Measurements from ENCODE around the gene GMCL2.

Gene GMCL2

DNA sequence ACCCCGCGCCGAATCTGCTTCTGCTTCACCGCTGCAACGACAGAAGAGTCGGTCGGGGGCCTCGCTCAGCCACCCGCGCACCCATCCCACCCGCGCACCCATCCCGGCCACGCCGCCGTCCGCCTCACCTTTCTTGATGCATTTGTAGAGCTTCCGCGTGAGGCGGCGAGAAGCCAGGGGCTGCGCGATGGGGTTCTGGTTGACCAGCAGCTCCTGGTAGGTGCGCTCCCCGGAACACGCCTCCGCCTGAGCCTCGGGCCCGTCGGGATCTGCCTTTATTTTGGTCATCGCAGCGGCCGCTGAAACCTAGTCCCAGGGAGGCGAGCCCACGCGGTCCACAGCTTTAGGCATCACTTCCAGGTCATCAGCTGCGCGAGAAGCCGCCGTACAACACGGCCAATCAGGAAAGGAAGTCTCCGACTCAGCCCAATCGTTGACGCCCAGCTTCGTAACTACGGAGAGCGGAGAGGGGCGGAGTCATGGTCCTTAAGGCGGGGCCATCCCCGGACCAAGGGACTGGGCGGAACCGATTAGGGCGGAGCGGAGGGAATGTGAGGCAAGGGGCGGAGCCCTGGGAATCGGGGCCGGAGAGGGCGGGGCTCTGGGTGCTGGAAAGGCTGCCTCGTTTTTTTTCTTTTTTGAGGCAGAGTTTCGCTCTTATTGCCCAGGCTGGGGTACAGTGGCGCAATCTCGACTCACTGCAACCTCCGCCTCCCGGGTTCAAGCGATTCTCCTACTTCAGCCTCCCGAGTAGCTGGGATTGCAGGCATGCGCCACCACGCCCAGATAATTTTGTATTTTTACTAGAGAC is 33.4 kb downstream of the GMCL2 start, which contains the start of gene NHP2:
TSS of gene NHP2 (minus strand) at position 356 of the 811 bp plus-strand sequence. CDS start at position 288, 68 bp downstream.
- Histone ChIP-seq H3K9me3 (ENCODE audit: insufficient read depth, low read length, severe bottlenecking) (no peaks in the 10 kb centered on the region), H2AFZ (ENCODE audit: low read depth, low read length) (peak within 1 kb of the TSS; percentile 72), H3K4me1 (ENCODE audit: insufficient read depth, low read length) (peaks cover 34% of the 10 kb centered on the region), H3K79me2 (ENCODE audit: insufficient read depth, low read length) (peaks cover 20% of the 10 kb centered on the region), H3K36me3 (ENCODE audit: insufficient read depth, low read length) (peaks cover 41% of the 10 kb centered on the region), H3K9ac (ENCODE audit: low read depth, low read length) (peak within 1 kb of the TSS; percentile 67), H3K4me3 (ENCODE audit: low read depth in 1 of 2, low read length in 2 of 2) (peak within 1 kb of the TSS; percentile 86 to 95), H4K20me1 (ENCODE audit: insufficient read depth, low read length) (peaks cover 22% of the 10 kb centered on the region; the same call in 1 of the 2 replicates), H3K27me3 (ENCODE audit: insufficient read depth, low read length, poor library complexity) (no peaks in the 10 kb centered on the region), H3K27ac (ENCODE audit: low read length) (peak within 1 kb of the TSS; percentile 47), H3K4me2 (ENCODE audit: insufficient read depth, low read length) (peak within 1 kb of the TSS; percentile 98)
- no peak for TF ChIP-seq EZH2 (IDR thresholded peaks at IDR 0.05; ENCODE audit: borderline replicate concordance, low read depth, low read length, severe bottlenecking)
- DNase-seq (peak; percentile 99), ATAC-seq (ENCODE audit: insufficient read depth, low read depth) (peak; percentile 95)

GRCh38 chr5:178152491-178153444 is 34.4 kb downstream of the GMCL2 start:
- Histone ChIP-seq H3K4me1 (ENCODE audit: insufficient read depth, low read length) (peaks cover 34% of the 10 kb centered on the region), H3K9ac (ENCODE audit: low read depth, low read length) (peak overlapping the region; percentile 67), H3K9me3 (ENCODE audit: insufficient read depth, low read length, severe bottlenecking) (no peaks in the 10 kb centered on the region), H3K27me3 (ENCODE audit: insufficient read depth, low read length, poor library complexity) (no peaks in the 10 kb centered on the region), H3K4me2 (ENCODE audit: insufficient read depth, low read length) (peak overlapping the region; percentile 98), H3K36me3 (ENCODE audit: insufficient read depth, low read length) (peaks cover 51% of the 10 kb centered on the region), H4K20me1 (ENCODE audit: insufficient read depth, low read length) (peaks cover 26% of the 10 kb centered on the region; the same call in 1 of the 2 replicates), H3K27ac (ENCODE audit: low read length) (peak overlapping the region; percentile 47), H3K4me3 (ENCODE audit: low read depth in 1 of 2, low read length in 2 of 2) (peak overlapping the region; percentile 86 to 95), H2AFZ (ENCODE audit: low read depth, low read length) (peak overlapping the region; percentile 72), H3K79me2 (ENCODE audit: insufficient read depth, low read length) (peaks cover 20% of the 10 kb centered on the region)
- ATAC-seq (ENCODE audit: insufficient read depth, low read depth) (no peak), DNase-seq (no peak)
- TF ChIP-seq CTCF (IDR thresholded peaks at IDR 0.05; ENCODE audit: borderline replicate concordance, extremely low read depth, low read length, poor library complexity, severe bottlenecking) = no peak
- TF ChIP-seq EZH2 (IDR thresholded peaks at IDR 0.05; ENCODE audit: borderline replicate concordance, low read depth, low read length, severe bottlenecking) = no peak

GRCh38 chr5:178150977-178151734 is 36.0 kb downstream of the GMCL2 start:
- Histone ChIP-seq H3K27ac (ENCODE audit: low read length) (no peak overlapping the region), H3K4me1 (ENCODE audit: insufficient read depth, low read length) (peaks cover 34% of the 10 kb centered on the region), H3K27me3 (ENCODE audit: insufficient read depth, low read length, poor library complexity) (no peaks in the 10 kb centered on the region), H2AFZ (ENCODE audit: low read depth, low read length) (no peak overlapping the region), H3K9ac (ENCODE audit: low read depth, low read length) (no peak overlapping the region), H3K36me3 (ENCODE audit: insufficient read depth, low read length) (peaks cover 67% of the 10 kb centered on the region), H4K20me1 (ENCODE audit: insufficient read depth, low read length) (peaks cover 42% of the 10 kb centered on the region), H3K9me3 (ENCODE audit: insufficient read depth, low read length, severe bottlenecking) (no peaks in the 10 kb centered on the region), H3K4me2 (ENCODE audit: insufficient read depth, low read length) (peak overlapping the region; percentile 98; the same call in 1 of the 2 replicates), H3K4me3 (ENCODE audit: low read depth in 1 of 2, low read length in 2 of 2) (no peak overlapping the region), H3K79me2 (ENCODE audit: insufficient read depth, low read length) (peaks cover 20% of the 10 kb centered on the region)
- no peak for ATAC-seq (ENCODE audit: insufficient read depth, low read depth)
- DNase-seq = no peak
- TF ChIP-seq CTCF (IDR thresholded peaks at IDR 0.05; ENCODE audit: borderline replicate concordance, extremely low read depth, low read length, poor library complexity, severe bottlenecking) (peak; percentile 26), EZH2 (IDR thresholded peaks at IDR 0.05; ENCODE audit: borderline replicate concordance, low read depth, low read length, severe bottlenecking) (no peak)
